OCI-LY7 (cell line): ENCODE data around the gene PPIB. TPM values are rescaled to one million over a fixed set of nuclear protein-coding genes. Genes with fewer than 3 reads are reported as not detected.

Source experiments
- BruUV-seq: library from RNA; stranded (reverse); fragments of 400-500 nt; replicated peaks from 2 replicates; lab custom pipeline; 2021; lab: Mats Ljungman, UMichigan
- CTCF ChIA-PET: fragments of 300-600 bp; sonication (Branson Sonifier 250); formaldehyde crosslinking; loops from one replicate; lab custom pipeline; 2022; ENCODE audit warnings: antibody characterized with exemption; ENCODE audit not compliant: unreplicated experiment; lab: Charles Lee
- POLR2A ChIA-PET: fragments of 300-600 bp; sonication (Branson Sonifier 250); formaldehyde crosslinking; loops from one replicate; lab custom pipeline; 2022; ENCODE audit warnings: antibody characterized with exemption; lab: Charles Lee
- DNase-seq: peaks from one replicate; pipeline ENCODE4 v3.0.0-alpha.2; 2015; ENCODE audit warnings: low spot score
- H2AFZ ChIP-seq: fragments of 200-600 bp; sonication (generic), shearing (Covaris generic); 2 replicates; pipeline ENCODE4 v1.6.1; 2014; ENCODE audit warnings: mild to moderate bottlenecking, antibody characterized with exemption, low read length, moderate library complexity
- H3K27ac ChIP-seq: fragments of 200-600 bp; sonication (generic); 2 replicates; pipeline ENCODE4 v1.5.1; 2014; ENCODE audit warnings: mixed run types, low read depth, mild to moderate bottlenecking, moderate library complexity, low read length, inconsistent platforms; ENCODE audit not compliant: poor library complexity, severe bottlenecking
- H3K36me3 ChIP-seq: fragments of 200-600 bp; sonication (generic); 2 replicates; pipeline ENCODE4 v1.6.1; 2014; ENCODE audit warnings: mild to moderate bottlenecking, antibody characterized with exemption, low read length, moderate library complexity, mixed read lengths; ENCODE audit not compliant: insufficient read depth
- H3K4me1 ChIP-seq: fragments of 200-600 bp; sonication (generic); 2 replicates; pipeline ENCODE4 v1.5.1; 2014; ENCODE audit warnings: mild to moderate bottlenecking, low read length; ENCODE audit not compliant: insufficient read depth, poor library complexity, severe bottlenecking
- H3K4me2 ChIP-seq: fragments of 200-600 bp; sonication (generic); 2 replicates; pipeline ENCODE4 v1.6.1; 2014; ENCODE audit warnings: mild to moderate bottlenecking, low read length
- H3K4me3 ChIP-seq: fragments of 200-600 bp; sonication (generic); 2 replicates; pipeline ENCODE4 v1.5.1; 2014; ENCODE audit warnings: mild to moderate bottlenecking, low read depth, low read length; ENCODE audit not compliant: poor library complexity, severe bottlenecking
- H3K79me2 ChIP-seq: fragments of 200-600 bp; sonication (generic); 2 replicates; pipeline ENCODE4 v1.6.1; 2016; ENCODE audit warnings: low read depth, mild to moderate bottlenecking, low read length, moderate library complexity, mixed read lengths; ENCODE audit not compliant: insufficient read depth
- H3K9me2 ChIP-seq: fragments of 200-600 bp; sonication (generic); 2 replicates; pipeline ENCODE4 v1.6.1; 2016; ENCODE audit warnings: mild to moderate bottlenecking, low read length, mixed read lengths; ENCODE audit not compliant: insufficient read depth
- H3K9me3 ChIP-seq: fragments of 200-600 bp; sonication (generic); 2 replicates; pipeline ENCODE4 v1.6.1; 2014; ENCODE audit warnings: mild to moderate bottlenecking, mixed run types, low read length, mixed read lengths
- H4K20me1 ChIP-seq: fragments of 200-600 bp; sonication (generic); 2 replicates; pipeline ENCODE4 v1.6.1; 2014; ENCODE audit warnings: mild to moderate bottlenecking, antibody characterized with exemption, low read length, moderate library complexity, mixed read lengths; ENCODE audit not compliant: insufficient read depth
- EZH2phosphoT487 ChIP-seq: fragments of 200-600 bp; sonication (generic); IDR thresholded peaks from 2 replicates; pipeline ENCODE4 v1.6.1; 2018; ENCODE audit warnings: low read depth, borderline replicate concordance, mild to moderate bottlenecking, mixed run types, antibody characterized with exemption, low read length, moderate library complexity, mixed read lengths
- intact Hi-C: fragments of 100-400 bp; cut with micrococcal nuclease; formaldehyde crosslinking; loops from one replicate; pipeline ENCODE4 v1.10.0; 2022; ENCODE audit not compliant: unreplicated experiment
- total RNA-seq, 2 experiments: library from RNA; depleted of rRNA in 1 of 2; stranded (reverse); fragments of >200 nt in 1 of 2; shearing (Covaris generic) in 1 of 2; gene quantifications; 2 replicates each; pipeline ENCODE4 v1.2.3, GENCODE V29; 2014 to 2022
- TF ChIP-seq, protein P1 (sequence below): fragments of 200-600 bp; sonication (generic); conservative IDR thresholded peaks from 2 replicates; pipeline ENCODE4 v1.5.1; 2014; ENCODE audit warnings: mild to moderate bottlenecking, antibody characterized with exemption, low read length, moderate library complexity, mixed read lengths

The PPIB gene
- total RNA-seq, 2 experiments from 2014 or later, result 243 to 307 TPM

DNA sequence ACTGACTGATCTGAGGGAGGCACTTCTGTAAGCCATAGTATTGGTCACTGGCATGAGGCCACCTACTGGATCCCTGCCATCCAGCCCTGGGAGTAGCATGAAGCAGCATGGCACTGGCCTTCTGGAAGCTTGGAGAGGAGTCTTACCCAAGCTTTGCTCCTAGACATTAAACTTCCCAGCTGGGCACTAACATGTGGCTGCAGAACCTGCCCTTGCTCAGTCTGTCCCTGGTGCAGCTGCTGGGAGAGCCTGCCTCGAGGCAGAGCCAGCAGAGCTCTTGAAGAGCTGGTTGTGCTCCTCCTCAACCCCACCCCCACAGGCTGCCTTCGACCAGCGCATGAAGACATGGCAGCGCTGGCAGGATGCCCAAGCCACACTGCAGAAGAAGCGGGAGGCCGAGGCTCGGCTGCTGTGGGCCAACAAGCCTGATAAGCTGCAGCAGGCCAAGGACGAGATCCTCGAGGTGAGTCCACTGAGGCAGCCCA, 28.4 kb downstream of the PPIB start:
- Histone ChIP-seq H3K9me2 (no peaks in the 10 kb centered on the region), H3K27ac (no peak overlapping the region), H2AFZ (no peak overlapping the region), H4K20me1 (no peaks in the 10 kb centered on the region), H3K4me1 (no peaks in the 10 kb centered on the region), H3K4me2 (no peak overlapping the region), H3K36me3 (peaks cover 90% of the 10 kb centered on the region), H3K9me3 (no peaks in the 10 kb centered on the region), H3K4me3 (no peak overlapping the region), H3K79me2 (no peaks in the 10 kb centered on the region)
- POLR2A ChIA-PET, result interaction anchor here (0.6 to 1.2 kb wide), 2 partner anchors 12 to 15 kb away, joined by 3 read pairs; no protein-coding TSS in a partner anchor
- TF ChIP-seq, protein P1, sequence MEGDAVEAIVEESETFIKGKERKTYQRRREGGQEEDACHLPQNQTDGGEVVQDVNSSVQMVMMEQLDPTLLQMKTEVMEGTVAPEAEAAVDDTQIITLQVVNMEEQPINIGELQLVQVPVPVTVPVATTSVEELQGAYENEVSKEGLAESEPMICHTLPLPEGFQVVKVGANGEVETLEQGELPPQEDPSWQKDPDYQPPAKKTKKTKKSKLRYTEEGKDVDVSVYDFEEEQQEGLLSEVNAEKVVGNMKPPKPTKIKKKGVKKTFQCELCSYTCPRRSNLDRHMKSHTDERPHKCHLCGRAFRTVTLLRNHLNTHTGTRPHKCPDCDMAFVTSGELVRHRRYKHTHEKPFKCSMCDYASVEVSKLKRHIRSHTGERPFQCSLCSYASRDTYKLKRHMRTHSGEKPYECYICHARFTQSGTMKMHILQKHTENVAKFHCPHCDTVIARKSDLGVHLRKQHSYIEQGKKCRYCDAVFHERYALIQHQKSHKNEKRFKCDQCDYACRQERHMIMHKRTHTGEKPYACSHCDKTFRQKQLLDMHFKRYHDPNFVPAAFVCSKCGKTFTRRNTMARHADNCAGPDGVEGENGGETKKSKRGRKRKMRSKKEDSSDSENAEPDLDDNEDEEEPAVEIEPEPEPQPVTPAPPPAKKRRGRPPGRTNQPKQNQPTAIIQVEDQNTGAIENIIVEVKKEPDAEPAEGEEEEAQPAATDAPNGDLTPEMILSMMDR, result no peak
- TF ChIP-seq EZH2phosphoT487, result no peak
- no TSS peak for BruUV-seq
- intact Hi-C loops, result no loop called here
- CTCF ChIA-PET, result interaction anchor here (1.1 kb wide), 1 partner anchor 11 kb away, joined by 3 read pairs; no protein-coding TSS in a partner anchor
- no peak for DNase-seq

DNA sequence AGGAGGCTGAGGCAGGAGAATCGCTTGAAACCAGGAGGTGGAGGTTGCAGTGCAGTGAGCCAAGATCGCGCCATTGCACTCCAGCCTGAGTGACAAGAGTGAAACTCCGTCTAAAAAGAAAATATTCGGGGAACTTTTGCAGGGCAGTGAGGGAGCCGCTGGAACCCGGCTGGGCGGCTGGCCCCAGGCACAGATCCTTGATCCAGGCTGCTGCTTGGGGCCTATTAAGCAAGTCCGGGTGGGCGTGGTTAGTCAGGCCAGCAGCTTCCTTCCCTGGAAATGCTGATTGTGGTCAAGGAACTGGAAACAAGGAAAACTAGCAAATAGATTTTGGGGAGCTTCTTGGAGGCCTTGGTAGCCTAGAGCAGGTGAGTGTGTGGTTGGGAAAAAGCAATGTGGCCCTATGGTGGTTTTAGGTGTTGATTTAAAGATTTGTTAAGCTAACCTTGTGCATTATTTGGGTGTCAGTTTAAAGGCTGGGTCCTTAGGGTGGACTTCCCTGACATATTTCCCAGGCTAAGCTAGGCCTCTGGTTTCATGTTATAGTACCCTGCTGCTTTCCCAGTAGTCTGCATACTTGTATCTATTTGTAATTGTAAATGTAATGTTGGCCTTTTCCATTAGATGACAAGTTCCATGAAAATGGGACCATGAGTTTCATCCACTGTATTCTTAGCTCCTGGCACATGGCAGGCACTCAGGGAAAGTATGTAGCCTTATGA, 29.0 kb downstream of the PPIB start:
- no TSS peak for BruUV-seq
- Histone ChIP-seq H3K4me2 (no peak overlapping the region), H2AFZ (no peak overlapping the region), H3K9me2 (no peaks in the 10 kb centered on the region), H3K9me3 (no peaks in the 10 kb centered on the region), H3K4me1 (no peaks in the 10 kb centered on the region), H3K79me2 (no peaks in the 10 kb centered on the region), H3K4me3 (no peak overlapping the region), H3K27ac (no peak overlapping the region), H3K36me3 (peaks cover 95% of the 10 kb centered on the region), H4K20me1 (no peaks in the 10 kb centered on the region)
- intact Hi-C loops, result no loop called here
- ChIA-PET POLR2A (interaction anchor here (0.6 to 1.2 kb wide), 2 partner anchors 12 to 16 kb away, joined by 3 read pairs; no protein-coding TSS in a partner anchor), CTCF (interaction anchor here (1.1 kb wide), 1 partner anchor 11 kb away, joined by 3 read pairs; no protein-coding TSS in a partner anchor)
- no peak for TF ChIP-seq EZH2phosphoT487
- no peak for DNase-seq

DNA sequence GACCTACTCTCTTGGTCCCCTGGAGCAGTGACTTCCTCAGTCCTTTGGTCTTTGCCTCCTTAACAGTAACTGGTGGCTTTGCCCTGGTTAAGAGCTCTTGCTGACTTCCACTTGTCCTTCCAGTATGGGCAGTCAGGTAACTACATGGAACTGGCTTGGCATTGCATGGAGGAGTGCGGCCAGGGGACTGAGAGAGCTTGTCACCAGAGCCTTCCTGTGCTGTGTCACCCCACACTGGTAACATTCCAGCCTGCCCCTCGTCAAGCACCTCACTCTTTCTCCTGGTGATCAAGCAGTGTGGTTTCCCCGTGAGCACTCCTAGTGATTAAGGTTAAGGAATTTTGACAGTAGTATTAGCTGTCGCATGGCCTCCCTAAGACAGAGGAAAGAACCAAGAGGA, 30.6 kb downstream of the PPIB start:
- H3K27ac ChIP-seq, result no peak overlapping the region
- peaks cover 95% of the 10 kb centered on the region for H3K36me3 ChIP-seq
- no peak overlapping the region for H3K4me3 ChIP-seq
- H2AFZ ChIP-seq, result no peak overlapping the region
- DNase-seq, result no peak
- CTCF ChIA-PET, result interaction anchor here (0.6 to 1.1 kb wide), 2 partner anchors 17 to 37 kb away, joined by 3 to 4 read pairs; no protein-coding TSS in a partner anchor
- no peaks in the 10 kb centered on the region for H4K20me1 ChIP-seq
- H3K4me1 ChIP-seq, result no peaks in the 10 kb centered on the region
- no peak overlapping the region for H3K4me2 ChIP-seq
- TF ChIP-seq, protein P1, result no peak
- POLR2A ChIA-PET, result interaction anchor here (0.7 to 1.1 kb wide), 2 partner anchors 9 to 28 kb away, joined by 3 to 4 read pairs; no protein-coding TSS in a partner anchor
- intact Hi-C loops, result no loop called here
- no peaks in the 10 kb centered on the region for H3K9me3 ChIP-seq
- no peaks in the 10 kb centered on the region for H3K9me2 ChIP-seq
- no peaks in the 10 kb centered on the region for H3K79me2 ChIP-seq
- BruUV-seq, result no TSS peak
